Measurements from ENCODE around the gene ARMC2.

DNA sequence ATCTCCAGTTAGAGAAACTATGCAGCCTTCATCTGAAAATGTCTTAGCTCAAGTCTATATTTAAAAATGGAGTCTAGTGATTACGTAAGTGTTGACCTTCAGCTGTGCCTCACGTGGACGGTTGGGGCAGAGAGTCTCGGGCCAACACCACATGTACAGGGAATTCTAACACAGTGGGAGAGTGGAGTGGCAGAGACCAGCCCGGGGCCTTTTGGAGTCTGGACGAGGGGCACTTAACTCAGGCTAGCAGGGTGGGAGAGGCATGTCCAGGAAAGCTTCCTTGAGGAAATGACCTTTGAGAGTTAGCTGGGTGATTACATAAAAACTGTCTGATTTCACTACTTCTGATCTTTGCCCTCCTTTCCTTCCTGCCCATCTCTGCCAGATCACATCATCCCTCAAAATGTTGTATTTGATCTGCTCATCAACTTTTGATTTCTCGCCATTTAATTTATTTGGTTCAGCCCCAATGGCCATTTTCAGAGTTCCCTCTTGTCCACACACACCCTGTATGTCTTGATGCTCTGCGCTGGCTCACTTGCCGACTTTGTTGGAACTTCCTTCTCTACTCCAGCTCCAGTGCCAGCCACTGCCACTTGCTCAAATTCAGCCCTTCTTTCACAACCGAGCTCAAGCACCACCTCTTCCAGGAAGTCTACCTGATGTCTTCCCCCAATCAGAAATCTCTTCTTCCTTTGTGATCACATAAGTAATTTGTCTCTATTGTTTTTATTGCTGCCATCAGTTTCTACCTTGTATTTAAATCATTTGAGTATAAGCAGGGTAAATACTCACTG, 2.6 kb downstream of the ARMC2 start:
- TF ChIP-seq, protein P1, sequence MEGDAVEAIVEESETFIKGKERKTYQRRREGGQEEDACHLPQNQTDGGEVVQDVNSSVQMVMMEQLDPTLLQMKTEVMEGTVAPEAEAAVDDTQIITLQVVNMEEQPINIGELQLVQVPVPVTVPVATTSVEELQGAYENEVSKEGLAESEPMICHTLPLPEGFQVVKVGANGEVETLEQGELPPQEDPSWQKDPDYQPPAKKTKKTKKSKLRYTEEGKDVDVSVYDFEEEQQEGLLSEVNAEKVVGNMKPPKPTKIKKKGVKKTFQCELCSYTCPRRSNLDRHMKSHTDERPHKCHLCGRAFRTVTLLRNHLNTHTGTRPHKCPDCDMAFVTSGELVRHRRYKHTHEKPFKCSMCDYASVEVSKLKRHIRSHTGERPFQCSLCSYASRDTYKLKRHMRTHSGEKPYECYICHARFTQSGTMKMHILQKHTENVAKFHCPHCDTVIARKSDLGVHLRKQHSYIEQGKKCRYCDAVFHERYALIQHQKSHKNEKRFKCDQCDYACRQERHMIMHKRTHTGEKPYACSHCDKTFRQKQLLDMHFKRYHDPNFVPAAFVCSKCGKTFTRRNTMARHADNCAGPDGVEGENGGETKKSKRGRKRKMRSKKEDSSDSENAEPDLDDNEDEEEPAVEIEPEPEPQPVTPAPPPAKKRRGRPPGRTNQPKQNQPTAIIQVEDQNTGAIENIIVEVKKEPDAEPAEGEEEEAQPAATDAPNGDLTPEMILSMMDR (IDR thresholded peaks at IDR 0.05; ENCODE audit: control extremely low read depth in 1 of 3, insufficient read depth in 1 of 3, low read depth in 1 of 3, low read length in 3 of 3): no peak
- TF ChIP-seq, protein P2, sequence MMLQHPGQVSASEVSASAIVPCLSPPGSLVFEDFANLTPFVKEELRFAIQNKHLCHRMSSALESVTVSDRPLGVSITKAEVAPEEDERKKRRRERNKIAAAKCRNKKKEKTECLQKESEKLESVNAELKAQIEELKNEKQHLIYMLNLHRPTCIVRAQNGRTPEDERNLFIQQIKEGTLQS (IDR thresholded peaks at IDR 0.05; ENCODE audit: insufficient read depth, low read depth, low read length): no peak
- TF ChIP-seq CHD1 (IDR thresholded peaks at IDR 0.05; ENCODE audit: low read depth, low read length) (no peak), MAX (IDR thresholded peaks at IDR 0.05) (no peak), TAF1 (IDR thresholded peaks at IDR 0.05; ENCODE audit: low read depth, low read length) (no peak), EGR1 (IDR thresholded peaks at IDR 0.05; ENCODE audit: borderline replicate concordance, low read depth, low read length) (no peak), NANOG (IDR thresholded peaks at IDR 0.05; ENCODE audit: insufficient read depth, low read depth, low read length, poor library complexity, severe bottlenecking) (no peak), POLR2AphosphoS5 (IDR thresholded peaks at IDR 0.05; ENCODE audit: low read depth, low read length) (no peak), EP300 (IDR thresholded peaks at IDR 0.05; ENCODE audit: borderline replicate concordance in 1 of 2, low read depth in 2 of 2, low read length in 2 of 2) (no peak), USF2 (IDR thresholded peaks at IDR 0.05; ENCODE audit: low read length) (no peak), BACH1 (IDR thresholded peaks at IDR 0.05; ENCODE audit: low read length) (no peak), POLR2A (IDR thresholded peaks at IDR 0.05; ENCODE audit: control extremely low read depth in 1 of 2, low read depth in 2 of 2, low read length in 2 of 2) (no peak), JUN (IDR thresholded peaks at IDR 0.05; ENCODE audit: low read depth, low read length) (no peak)

Data from H1 (cell line).